22Rv1 (cell line): Measurements from ENCODE around the gene FPGS.

Source experiments
- ZFX ChIP-seq: fragments of 450-650 bp; IDR thresholded peaks from 2 replicates; pipeline ENCODE4 v1.6.1; 2017; ENCODE audit warnings: antibody characterized with exemption, borderline replicate concordance
- TF ChIP-seq, protein P1 (sequence below): fragments of 450-650 bp; IDR thresholded peaks from 2 replicates; pipeline ENCODE4 v1.5.1; 2017; ENCODE audit warnings: mild to moderate bottlenecking

DNA sequence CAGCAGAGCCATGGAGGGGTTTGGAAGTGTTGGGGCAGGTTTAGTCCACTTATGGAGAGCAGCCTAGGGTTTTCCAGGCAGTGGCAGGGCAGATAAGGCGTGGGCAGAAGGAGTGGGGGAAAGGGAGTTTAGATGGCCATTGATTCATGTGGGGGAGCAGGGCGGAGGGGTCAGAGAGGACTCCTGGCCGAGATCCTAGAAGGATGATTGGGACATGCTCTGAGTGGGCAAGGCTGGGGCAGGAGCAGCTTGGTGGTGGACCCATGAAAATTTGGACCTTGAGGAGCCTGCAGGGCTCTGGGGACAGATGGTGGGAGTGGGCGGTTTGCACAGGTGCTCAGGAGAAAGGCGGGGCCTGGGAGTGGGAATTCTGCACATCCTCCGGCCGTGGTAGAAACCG is 49.5 kb upstream of the FPGS start:
- TF ChIP-seq, protein P1, sequence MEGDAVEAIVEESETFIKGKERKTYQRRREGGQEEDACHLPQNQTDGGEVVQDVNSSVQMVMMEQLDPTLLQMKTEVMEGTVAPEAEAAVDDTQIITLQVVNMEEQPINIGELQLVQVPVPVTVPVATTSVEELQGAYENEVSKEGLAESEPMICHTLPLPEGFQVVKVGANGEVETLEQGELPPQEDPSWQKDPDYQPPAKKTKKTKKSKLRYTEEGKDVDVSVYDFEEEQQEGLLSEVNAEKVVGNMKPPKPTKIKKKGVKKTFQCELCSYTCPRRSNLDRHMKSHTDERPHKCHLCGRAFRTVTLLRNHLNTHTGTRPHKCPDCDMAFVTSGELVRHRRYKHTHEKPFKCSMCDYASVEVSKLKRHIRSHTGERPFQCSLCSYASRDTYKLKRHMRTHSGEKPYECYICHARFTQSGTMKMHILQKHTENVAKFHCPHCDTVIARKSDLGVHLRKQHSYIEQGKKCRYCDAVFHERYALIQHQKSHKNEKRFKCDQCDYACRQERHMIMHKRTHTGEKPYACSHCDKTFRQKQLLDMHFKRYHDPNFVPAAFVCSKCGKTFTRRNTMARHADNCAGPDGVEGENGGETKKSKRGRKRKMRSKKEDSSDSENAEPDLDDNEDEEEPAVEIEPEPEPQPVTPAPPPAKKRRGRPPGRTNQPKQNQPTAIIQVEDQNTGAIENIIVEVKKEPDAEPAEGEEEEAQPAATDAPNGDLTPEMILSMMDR: no peak
- no peak for TF ChIP-seq ZFX
